ENCODE results near the gene LRFN4.

Gene LRFN4

GRCh38 chr11:66844496-66845142, 12.2 kb upstream of the LRFN4 start:
- H3K4me3 ChIP-seq = peak overlapping the region; percentile 89
- H3K4me2 ChIP-seq = peak overlapping the region; percentile 98
- H3K36me3 ChIP-seq = peaks cover 60% of the 10 kb centered on the region
- peaks cover 38% of the 10 kb centered on the region; the same call in 1 of the 2 replicates for H4K20me1 ChIP-seq
- H3K4me1 ChIP-seq = peaks cover 40% of the 10 kb centered on the region
- TF ChIP-seq Cebpa-rat (IDR thresholded peaks at IDR 0.05) = no peak
- no peak overlapping the region for H3K27ac ChIP-seq
- peak overlapping the region; percentile 98 for H3K9ac ChIP-seq
- H3K27me3 ChIP-seq = no peaks in the 10 kb centered on the region
- H3K9me3 ChIP-seq = no peaks in the 10 kb centered on the region

- Histone ChIP-seq H3K4me3 (no peak overlapping the region), H3K9ac (no peak overlapping the region), H3K27me3 (no peaks in the 10 kb centered on the region), H4K20me1 (peaks cover 34% of the 10 kb centered on the region; the same call in 1 of the 2 replicates), H3K4me1 (peaks cover 34% of the 10 kb centered on the region), H3K27ac (no peak overlapping the region), H3K9me3 (no peaks in the 10 kb centered on the region), H3K36me3 (peaks cover 60% of the 10 kb centered on the region), H3K4me2 (no peak overlapping the region)
- no peak for TF ChIP-seq Cebpa-rat (IDR thresholded peaks at IDR 0.05)
Measured at GRCh38 chr11:66845143-66845875, 11.6 kb upstream of the LRFN4 start.

DNA sequence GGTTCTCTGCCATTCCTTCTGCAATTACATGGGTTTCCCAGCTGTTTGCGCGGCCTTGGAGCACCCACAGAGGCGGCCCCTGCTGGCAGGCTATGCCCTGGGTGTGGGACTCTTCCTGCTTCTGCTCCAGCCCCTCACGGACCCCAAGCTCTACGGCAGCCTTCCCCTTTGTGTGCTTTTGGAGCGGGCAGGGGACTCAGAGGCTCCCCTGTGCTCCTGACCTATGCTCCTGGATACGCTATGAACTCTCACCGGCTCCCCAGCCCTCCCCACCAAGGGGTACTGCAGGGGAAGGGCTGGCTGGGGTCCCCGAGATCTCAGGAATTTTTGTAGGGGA, 11.0 kb upstream of the LRFN4 start:
- Histone ChIP-seq H3K27me3 (no peaks in the 10 kb centered on the region), H3K36me3 (peaks cover 59% of the 10 kb centered on the region), H3K9me3 (no peaks in the 10 kb centered on the region), H3K9ac (no peak overlapping the region), H3K4me2 (no peak overlapping the region), H3K4me3 (no peak overlapping the region), H3K27ac (no peak overlapping the region), H3K4me1 (peaks cover 31% of the 10 kb centered on the region), H4K20me1 (peaks cover 34% of the 10 kb centered on the region; the same call in 1 of the 2 replicates)
- TF ChIP-seq Cebpa-rat (IDR thresholded peaks at IDR 0.05) = no peak

DNA sequence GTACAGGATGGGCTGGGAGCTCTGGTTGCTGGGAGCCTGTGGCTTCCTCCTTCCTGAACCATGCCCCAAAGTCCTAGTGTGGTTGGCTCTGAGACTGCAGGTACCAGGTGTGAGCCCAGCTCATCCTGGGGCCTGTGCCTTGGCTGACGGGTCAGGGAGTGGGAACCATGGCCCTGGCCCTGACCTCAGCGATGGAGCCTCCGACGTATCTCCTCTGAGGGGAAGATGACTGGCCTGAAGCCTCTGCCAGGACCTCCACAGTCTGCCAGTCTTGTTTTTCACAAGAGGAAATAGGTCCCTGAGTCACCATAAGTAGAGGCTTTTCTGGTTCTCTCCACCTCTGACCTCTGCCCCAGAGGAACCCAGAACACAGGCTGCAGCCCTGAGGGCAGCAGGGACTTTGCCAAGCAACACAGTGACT, 10.2 kb upstream of the LRFN4 start:
- H3K9ac ChIP-seq = no peak overlapping the region
- H3K4me3 ChIP-seq = no peak overlapping the region
- peaks cover 59% of the 10 kb centered on the region for H3K36me3 ChIP-seq
- H3K9me3 ChIP-seq = no peaks in the 10 kb centered on the region
- no peak overlapping the region for H3K27ac ChIP-seq
- TF ChIP-seq Cebpa-rat (IDR thresholded peaks at IDR 0.05) = no peak
- no peaks in the 10 kb centered on the region for H3K27me3 ChIP-seq
- H3K4me2 ChIP-seq = no peak overlapping the region
- H4K20me1 ChIP-seq = peaks cover 29% of the 10 kb centered on the region; the same call in 1 of the 2 replicates
- H3K4me1 ChIP-seq = peaks cover 31% of the 10 kb centered on the region

GRCh38 chr11:66847461-66848232, 9.2 kb upstream of the LRFN4 start:
- H3K4me2 ChIP-seq = no peak overlapping the region
- no peak overlapping the region for H3K4me3 ChIP-seq
- no peaks in the 10 kb centered on the region for H3K9me3 ChIP-seq
- no peak overlapping the region for H3K27ac ChIP-seq
- H3K4me1 ChIP-seq = peaks cover 35% of the 10 kb centered on the region
- H3K27me3 ChIP-seq = no peaks in the 10 kb centered on the region
- H4K20me1 ChIP-seq = peaks cover 19% of the 10 kb centered on the region; the same call in 1 of the 2 replicates
- H3K9ac ChIP-seq = no peak overlapping the region
- peaks cover 59% of the 10 kb centered on the region for H3K36me3 ChIP-seq
- TF ChIP-seq Cebpa-rat (IDR thresholded peaks at IDR 0.05) = no peak

GRCh38 chr11:66848671-66849500, 8.0 kb upstream of the LRFN4 start:
- no peak overlapping the region for H3K27ac ChIP-seq
- peaks cover 13% of the 10 kb centered on the region; the same call in 1 of the 2 replicates for H4K20me1 ChIP-seq
- peaks cover 59% of the 10 kb centered on the region for H3K36me3 ChIP-seq
- peaks cover 41% of the 10 kb centered on the region for H3K4me1 ChIP-seq
- no peak overlapping the region for H3K9ac ChIP-seq
- H3K27me3 ChIP-seq = no peaks in the 10 kb centered on the region
- H3K9me3 ChIP-seq = no peaks in the 10 kb centered on the region
- H3K4me3 ChIP-seq = no peak overlapping the region
- H3K4me2 ChIP-seq = no peak overlapping the region
- no peak for TF ChIP-seq Cebpa-rat (IDR thresholded peaks at IDR 0.05)

DNA sequence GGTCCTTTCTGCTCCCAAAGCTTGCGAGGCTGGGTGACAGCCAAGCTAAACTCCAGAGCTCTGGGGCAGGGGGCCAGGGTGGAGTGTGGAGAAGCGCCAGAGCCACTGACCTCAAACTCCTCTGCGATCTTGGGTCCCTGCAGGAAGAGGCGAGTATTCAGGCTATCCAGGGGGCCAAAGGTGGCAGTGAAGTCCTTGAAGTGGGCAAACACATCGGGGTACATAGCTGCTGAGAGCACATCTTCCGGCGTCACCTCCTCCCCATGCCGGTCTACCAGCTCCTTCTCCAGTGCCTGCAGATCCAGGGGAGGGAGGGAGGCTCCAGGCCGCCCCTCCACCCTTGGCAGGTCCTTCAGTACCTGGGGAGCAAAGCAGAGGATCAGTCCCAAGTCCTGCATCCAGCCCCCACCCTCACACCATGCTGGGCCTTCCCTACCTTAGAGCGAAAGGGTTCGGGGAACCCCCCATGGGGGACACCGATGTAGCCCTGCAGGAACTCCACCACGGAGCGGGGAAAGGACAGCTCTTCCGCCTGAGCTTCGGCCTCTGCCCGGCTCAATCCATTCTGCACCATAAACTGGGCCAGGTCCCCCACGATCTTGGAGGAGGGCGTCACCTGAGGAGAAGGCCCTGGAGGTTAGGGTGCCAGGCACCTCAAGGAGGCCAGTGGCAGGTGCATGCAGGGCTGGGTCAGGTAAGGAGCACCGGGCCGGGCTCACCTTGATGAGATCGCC, 7.2 kb upstream of the LRFN4 start:
- no peak overlapping the region for H3K9ac ChIP-seq
- no peak overlapping the region for H3K27ac ChIP-seq
- no peaks in the 10 kb centered on the region for H3K9me3 ChIP-seq
- no peak for TF ChIP-seq Cebpa-rat (IDR thresholded peaks at IDR 0.05)
- peaks cover 56% of the 10 kb centered on the region for H3K36me3 ChIP-seq
- H3K4me1 ChIP-seq = peaks cover 41% of the 10 kb centered on the region
- no peaks in the 10 kb centered on the region for H3K27me3 ChIP-seq
- H3K4me2 ChIP-seq = no peak overlapping the region
- peaks cover 5% of the 10 kb centered on the region; the same call in 1 of the 2 replicates for H4K20me1 ChIP-seq
- no peak overlapping the region for H3K4me3 ChIP-seq

DNA sequence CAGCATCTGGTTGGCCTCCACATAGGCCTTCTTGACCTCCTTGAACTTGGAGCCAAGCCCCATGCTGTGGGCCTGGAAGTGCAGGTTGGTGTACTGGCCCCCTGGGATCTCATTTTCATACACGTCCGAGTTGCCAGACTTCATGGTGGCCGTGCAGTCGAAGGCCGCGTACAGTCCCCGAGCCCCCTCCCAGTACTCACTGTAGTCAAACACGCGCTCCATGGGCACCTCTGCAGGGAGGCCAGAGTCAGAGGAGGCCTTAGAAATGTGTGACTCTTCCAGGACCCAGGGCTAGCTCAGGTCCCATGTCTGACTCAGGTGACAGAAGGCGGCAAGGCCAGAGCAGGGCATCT, 6.7 kb upstream of the LRFN4 start:
- H3K27ac ChIP-seq = no peak overlapping the region
- no peak for TF ChIP-seq Cebpa-rat (IDR thresholded peaks at IDR 0.05)
- H3K9me3 ChIP-seq = no peaks in the 10 kb centered on the region
- H3K4me2 ChIP-seq = no peak overlapping the region
- H4K20me1 ChIP-seq = no peaks in the 10 kb centered on the region
- peaks cover 50% of the 10 kb centered on the region for H3K36me3 ChIP-seq
- peaks cover 43% of the 10 kb centered on the region for H3K4me1 ChIP-seq
- H3K4me3 ChIP-seq = no peak overlapping the region
- H3K9ac ChIP-seq = no peak overlapping the region
- H3K27me3 ChIP-seq = no peaks in the 10 kb centered on the region
